ENCODE measurements around the gene RASGRF1. TPM values are rescaled to one million over a fixed set of nuclear protein-coding genes. Genes with fewer than 3 reads are reported as not detected.

RASGRF1 gene
- total and polyA plus RNA-seq, 10 donors, result 0.50 to 3.4 (median 1.8) TPM

DNA sequence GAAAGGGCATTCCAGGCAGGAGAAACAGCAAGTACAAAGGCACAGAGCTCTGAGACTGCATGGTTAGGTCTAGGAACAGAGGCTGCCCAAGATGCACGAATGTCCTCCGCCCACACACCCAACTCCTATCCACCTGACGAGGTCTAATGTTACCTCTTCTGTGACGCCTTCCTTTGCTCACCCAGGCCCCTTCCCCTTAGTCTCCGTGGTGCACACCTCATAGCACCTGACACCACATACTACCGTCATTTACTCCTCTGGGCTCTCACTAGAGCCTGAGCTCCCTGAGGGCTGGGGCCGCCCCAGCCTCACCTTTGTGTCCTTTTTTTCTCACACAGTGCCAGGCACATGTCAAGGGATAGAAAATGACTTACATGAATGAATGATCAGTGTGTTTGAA, 31.0 kb upstream of the RASGRF1 start:
- Histone ChIP-seq H3K4me3 (no peak overlapping the region), H3K4me1 (no peaks in the 10 kb centered on the region), H3K27ac (no peak overlapping the region), H3K36me3 (no peaks in the 10 kb centered on the region), H3K9me3 (no peaks in the 10 kb centered on the region), H3K27me3 (replicated peaks in 1 of 7) (peaks cover 0 to 12% (median 0%) of the 10 kb centered on the region in 7 donors)
- TF ChIP-seq, protein P1, sequence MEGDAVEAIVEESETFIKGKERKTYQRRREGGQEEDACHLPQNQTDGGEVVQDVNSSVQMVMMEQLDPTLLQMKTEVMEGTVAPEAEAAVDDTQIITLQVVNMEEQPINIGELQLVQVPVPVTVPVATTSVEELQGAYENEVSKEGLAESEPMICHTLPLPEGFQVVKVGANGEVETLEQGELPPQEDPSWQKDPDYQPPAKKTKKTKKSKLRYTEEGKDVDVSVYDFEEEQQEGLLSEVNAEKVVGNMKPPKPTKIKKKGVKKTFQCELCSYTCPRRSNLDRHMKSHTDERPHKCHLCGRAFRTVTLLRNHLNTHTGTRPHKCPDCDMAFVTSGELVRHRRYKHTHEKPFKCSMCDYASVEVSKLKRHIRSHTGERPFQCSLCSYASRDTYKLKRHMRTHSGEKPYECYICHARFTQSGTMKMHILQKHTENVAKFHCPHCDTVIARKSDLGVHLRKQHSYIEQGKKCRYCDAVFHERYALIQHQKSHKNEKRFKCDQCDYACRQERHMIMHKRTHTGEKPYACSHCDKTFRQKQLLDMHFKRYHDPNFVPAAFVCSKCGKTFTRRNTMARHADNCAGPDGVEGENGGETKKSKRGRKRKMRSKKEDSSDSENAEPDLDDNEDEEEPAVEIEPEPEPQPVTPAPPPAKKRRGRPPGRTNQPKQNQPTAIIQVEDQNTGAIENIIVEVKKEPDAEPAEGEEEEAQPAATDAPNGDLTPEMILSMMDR (IDR thresholded peaks at IDR 0.05 in 8 of 11, conservative IDR thresholded peaks at IDR 0.05 in 3 of 11), result no peak
- TF ChIP-seq POLR2AphosphoS5 (IDR thresholded peaks at IDR 0.05), result no peak
- no peak for TF ChIP-seq POLR2A (IDR thresholded peaks at IDR 0.05)
- intact Hi-C loops (cut with DNase I; ENCODE audit: low total_unique reads), result no loop called here
- 82 to 95% (median 85%) methylated on average over 7 of the region's 7 CpGs for WGBS, 5 donors
- DNase-seq, result no peak

DNA sequence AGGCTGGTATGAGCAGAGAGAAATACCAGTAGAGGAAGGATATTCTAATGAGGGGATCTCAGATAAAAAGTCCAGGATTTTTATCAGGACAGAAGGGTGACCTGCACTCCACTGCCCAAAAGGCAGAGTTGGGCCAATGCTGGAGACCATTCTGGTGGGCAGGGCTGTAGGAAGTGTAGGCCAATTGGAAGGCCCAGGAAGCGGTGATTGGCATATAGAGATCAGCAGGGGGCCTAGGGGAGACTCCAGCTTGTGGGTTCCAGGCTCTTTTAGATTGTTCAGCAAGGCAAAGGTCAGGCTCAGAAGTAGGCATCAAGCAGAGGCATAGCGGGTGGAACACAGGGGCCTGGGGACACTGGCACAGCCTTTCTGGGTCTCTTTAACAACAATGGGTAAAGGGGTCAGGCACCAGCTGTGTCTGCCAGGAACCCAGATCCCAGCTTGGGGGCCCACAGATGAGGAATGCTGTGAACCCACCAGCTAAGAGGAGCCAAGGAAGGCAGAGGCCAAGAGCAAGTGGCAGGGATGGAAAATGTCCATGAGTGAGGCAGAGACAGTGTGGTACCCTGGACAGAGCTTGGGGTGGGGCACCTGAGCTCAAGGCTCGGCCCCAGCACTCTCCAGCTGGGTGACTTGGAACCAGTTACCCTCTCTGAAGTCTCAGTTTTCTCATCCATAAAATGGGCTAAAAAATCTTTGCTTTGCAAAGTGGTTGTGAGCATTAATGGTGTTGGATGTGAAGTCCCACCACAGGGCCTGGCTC, 27.0 kb upstream of the RASGRF1 start:
- H3K27me3 ChIP-seq (replicated peaks in 1 of 7), result peaks cover 0 to 19% (median 0%) of the 10 kb centered on the region in 7 donors
- DNase-seq, result no peak
- H3K9me3 ChIP-seq, result peaks cover 0 to 8% (median 0%) of the 10 kb centered on the region in 8 donors
- TF ChIP-seq POLR2AphosphoS5 (IDR thresholded peaks at IDR 0.05) (no peak), POLR2A (IDR thresholded peaks at IDR 0.05) (no peak)
- TF ChIP-seq, protein P1 (IDR thresholded peaks at IDR 0.05 in 8 of 11, conservative IDR thresholded peaks at IDR 0.05 in 3 of 11), result no peak
- no peak overlapping the region for H3K4me3 ChIP-seq
- H3K36me3 ChIP-seq, result no peaks in the 10 kb centered on the region
- H3K27ac ChIP-seq, result no peak overlapping the region
- no peaks in the 10 kb centered on the region for H3K4me1 ChIP-seq
- intact Hi-C loops (cut with DNase I; ENCODE audit: low total_unique reads), result no loop called here
- 68 to 76% (median 74%) methylated on average over 3 of the region's 3 CpGs for WGBS, 5 donors

DNA sequence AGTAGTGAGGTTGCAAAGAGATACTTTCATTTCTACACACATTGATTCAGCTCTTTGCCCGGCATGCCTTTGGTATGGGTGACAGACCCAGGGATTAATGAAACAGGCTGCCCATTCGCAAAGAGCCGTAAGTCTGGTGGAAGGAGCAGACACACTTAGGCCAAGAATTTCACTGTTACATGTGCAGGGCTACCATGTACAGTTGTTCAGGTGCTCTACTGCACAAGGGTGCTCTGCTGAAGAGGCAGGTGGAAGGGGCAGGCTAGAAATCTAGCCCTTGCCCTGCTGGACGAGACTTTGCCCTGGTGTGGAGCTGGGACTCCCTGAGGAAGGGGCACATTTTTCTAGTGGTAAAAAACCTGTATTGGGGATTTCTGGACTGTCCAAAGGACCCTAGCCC, 26.2 kb upstream of the RASGRF1 start:
- H3K9me3 ChIP-seq, result peaks cover 0 to 8% (median 0%) of the 10 kb centered on the region in 8 donors
- H3K36me3 ChIP-seq, result no peaks in the 10 kb centered on the region
- DNase-seq, result no peak
- H3K4me3 ChIP-seq, result no peak overlapping the region
- intact Hi-C loops (cut with DNase I; ENCODE audit: low total_unique reads), result no loop called here
- H3K4me1 ChIP-seq, result no peaks in the 10 kb centered on the region
- H3K27me3 ChIP-seq (replicated peaks in 1 of 7), result peaks cover 0 to 12% (median 0%) of the 10 kb centered on the region in 7 donors
- H3K27ac ChIP-seq, result no peak overlapping the region
- no peak for TF ChIP-seq POLR2A (IDR thresholded peaks at IDR 0.05)
- TF ChIP-seq, protein P1 (IDR thresholded peaks at IDR 0.05 in 8 of 11, conservative IDR thresholded peaks at IDR 0.05 in 3 of 11), result no peak
- TF ChIP-seq POLR2AphosphoS5 (IDR thresholded peaks at IDR 0.05), result no peak
- WGBS, 5 donors, result 82 to 97% (median 88%) methylated on average over 4 of the region's 4 CpGs

DNA sequence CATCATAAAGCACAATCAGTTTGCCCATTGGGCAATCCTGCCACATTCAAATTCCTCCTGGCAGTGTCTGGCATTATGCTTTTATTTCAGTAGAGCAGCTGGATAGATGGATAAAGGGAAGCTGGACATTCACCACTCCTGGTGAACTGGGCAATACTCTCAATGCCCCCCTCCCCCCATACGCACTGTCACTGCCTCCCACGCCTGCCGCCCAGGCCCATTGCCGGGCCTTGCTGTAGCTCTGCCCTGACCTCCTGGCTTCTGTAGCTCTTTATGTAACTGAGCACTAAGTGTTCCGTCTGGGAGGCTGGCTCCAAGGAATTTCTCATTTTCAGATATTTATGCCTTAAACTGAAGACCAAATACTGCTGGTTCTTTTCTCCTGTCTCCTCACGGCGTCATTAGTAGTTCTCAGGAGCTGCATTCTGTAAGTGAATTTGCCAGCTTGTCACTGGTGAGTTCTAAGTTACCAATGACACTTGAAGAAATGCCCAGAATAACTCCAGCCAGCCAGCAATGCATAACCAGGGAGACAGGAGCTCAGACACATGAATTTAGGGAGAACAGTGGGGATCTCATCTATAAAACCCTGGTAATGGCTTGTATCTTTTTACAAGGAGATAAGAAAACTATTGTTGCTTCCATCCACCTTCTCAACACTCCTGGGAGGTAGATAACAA, 25.5 kb upstream of the RASGRF1 start:
- no peak overlapping the region for H3K4me3 ChIP-seq
- H3K27ac ChIP-seq, result peak overlapping the region in 1 of 8 donors; percentile 13
- 68 to 86% (median 75%) methylated on average over 7 of the region's 7 CpGs for WGBS, 5 donors
- no peak for DNase-seq
- TF ChIP-seq POLR2AphosphoS5 (IDR thresholded peaks at IDR 0.05) (peak in 2 of 3 donors; percentile 43 to 53), POLR2A (IDR thresholded peaks at IDR 0.05) (no peak)
- TF ChIP-seq, protein P1 (IDR thresholded peaks at IDR 0.05 in 8 of 11, conservative IDR thresholded peaks at IDR 0.05 in 3 of 11), result no peak
- peaks cover 0 to 18% (median 0%) of the 10 kb centered on the region in 7 donors for H3K27me3 ChIP-seq (replicated peaks in 1 of 7)
- intact Hi-C loops (cut with DNase I; ENCODE audit: low total_unique reads), result no loop called here
- no peaks in the 10 kb centered on the region for H3K36me3 ChIP-seq
- H3K9me3 ChIP-seq, result peaks cover 0 to 8% (median 0%) of the 10 kb centered on the region in 8 donors
- H3K4me1 ChIP-seq, result no peaks in the 10 kb centered on the region

All from spleen (tissue), 11 donors.